NCI-H146 (cell line): ENCODE measurements around the gene SEMA5A.

Experiments
- DNase-seq: peaks from one replicate; lab custom pipeline; 2025; lab: John Stamatoyannopoulos, UW

SEMA5A gene

DNA sequence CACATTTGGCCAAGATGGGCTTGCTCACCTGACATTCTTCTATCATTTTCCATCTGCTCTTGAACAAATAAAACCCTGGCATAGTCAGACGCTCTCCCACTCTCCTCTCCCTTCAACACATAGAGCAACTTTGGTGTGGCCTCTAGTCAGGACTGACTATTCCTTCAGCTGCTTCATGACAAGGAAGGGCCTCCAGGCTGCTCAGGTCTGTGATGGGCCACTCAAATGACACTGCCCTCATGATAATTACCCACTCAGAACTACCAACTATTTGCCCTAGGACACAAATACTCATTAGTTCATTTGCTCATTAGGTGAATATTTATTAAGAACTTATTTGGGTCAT lies 376.3 kb downstream of the SEMA5A start:
- no peak for DNase-seq

DNA sequence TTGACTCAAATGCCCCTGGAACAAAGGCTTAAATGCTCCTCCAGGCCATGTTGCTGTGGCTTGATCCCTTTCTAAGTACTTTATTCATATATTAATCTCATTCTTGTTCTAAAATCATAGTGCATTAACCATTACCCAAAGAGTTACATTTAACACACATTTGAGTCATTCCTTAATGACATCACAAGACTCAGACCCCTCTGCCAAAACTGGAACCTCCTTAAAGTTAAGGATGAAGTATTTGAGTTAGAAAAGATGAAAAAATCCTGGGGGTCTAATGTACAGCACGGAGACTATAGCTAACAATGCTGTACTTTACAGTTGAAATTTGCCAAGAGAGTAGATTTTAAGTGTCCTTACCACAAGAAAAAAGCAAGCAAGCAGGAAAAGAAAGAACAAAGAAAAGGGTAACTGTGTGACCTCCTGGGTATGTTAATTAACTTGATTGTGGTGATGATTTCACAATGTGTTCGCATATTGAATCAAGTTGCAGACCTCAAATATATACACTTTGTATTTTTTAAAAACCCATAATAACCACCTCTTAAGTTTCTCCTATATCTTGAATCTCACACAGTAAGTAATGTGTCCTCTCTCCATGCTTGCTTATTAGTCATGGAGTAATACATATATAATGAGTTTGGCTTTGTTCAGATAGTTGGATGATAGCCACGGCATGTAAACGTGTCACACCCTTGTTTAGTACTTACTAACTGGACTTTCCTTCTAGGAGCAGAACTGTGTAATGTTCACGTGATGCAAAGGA lies 376.9 kb downstream of the SEMA5A start:
- DNase-seq = no peak

DNA sequence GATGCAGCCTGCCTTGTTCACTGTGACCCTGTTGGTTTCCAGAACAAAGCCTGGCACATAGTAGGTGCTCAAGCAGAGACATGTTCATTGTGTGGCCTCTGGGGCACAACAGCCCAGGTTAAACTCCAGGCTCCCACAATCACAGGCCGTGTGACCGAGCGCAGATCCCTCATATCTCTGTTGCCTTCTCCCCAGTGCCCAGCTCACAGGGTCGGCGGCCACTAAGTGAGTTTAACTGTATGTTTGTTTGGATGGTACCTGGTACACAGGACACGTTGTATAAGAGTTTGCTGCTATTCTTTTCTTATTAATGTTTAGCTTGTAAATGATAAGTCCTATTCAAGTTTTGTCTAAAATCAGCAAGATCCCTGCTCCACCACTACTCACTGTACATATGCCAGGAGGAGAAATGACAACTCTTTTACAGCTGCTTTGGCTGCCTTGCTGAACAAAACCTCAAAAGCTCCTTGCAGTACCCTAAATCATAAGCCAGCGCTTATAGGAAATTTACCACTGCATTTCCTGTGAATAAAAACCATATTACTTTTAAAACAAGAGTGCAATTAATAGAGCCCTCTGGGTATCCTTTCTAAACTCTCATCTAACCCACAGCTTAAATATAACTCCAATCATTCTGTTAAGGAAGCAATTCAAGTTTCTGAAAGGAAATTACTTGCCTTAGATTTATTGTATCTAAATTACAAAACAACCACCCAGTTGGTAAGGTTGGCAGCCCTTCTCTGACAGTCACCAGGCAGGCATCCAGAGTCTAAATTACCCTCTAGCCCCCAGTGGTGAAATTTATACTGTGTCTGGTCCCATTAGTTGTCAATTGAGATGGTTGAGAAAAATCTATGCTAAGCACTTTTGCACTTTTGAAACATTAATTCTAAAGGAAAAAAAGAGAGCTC lies 379.4 kb downstream of the SEMA5A start:
- DNase-seq = no peak

DNA sequence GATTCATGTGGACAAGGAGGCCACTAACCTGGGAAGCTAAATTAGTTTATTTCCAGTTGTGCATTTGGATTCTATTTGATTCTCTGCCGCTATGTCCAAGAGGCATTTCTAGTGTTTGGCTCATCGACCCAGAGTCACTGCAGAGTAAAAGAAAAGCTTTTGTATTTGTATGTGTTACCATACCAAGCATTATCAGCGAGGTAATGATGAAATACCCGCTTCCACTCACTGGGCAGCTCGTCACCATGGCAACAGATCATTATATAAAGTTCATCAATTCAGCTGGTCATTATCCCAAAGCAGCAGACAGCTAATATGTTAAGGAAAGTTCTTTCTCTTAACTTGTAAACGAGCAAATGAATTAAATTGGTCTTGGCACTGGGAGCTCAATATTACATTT lies 380.3 kb downstream of the SEMA5A start:
- DNase-seq = no peak

DNA sequence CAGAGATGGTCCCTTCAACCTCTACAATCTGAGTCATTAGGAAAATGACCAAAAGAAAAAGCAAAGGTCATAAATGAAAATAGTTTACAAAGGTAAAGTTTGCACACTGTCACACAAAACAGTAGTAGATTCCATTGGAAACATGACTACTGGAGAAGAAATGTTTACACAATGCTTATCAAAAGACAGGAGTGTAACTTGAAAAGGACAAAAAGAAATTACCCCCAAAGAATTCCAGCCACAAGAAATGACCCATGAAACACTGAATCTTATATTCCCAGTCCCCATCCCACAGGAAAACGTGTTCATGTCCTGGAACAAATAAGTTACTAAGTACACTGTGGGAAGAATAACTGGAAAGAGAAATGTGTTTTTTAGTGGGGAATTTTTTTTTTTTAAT lies 385.1 kb downstream of the SEMA5A start:
- DNase-seq = no peak

DNA sequence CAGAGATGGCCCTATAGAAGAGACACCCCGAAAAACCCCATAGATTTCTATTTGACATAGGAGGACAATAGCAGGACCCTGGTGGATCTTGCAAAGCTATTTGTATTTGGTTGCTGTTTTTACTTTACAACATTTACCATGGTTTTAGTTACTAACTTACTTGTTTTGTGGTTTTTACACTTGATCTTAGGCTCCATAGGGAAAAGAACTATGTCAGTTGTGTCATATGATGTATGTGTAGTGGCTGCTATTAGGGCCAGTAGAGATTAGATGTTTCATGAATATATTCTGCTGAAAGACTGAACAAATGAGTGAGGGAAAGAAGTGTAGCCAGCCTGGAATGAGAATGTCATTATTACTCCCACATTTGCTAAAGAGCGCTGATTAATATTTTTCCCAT lies 388.1 kb downstream of the SEMA5A start:
- no peak for DNase-seq

DNA sequence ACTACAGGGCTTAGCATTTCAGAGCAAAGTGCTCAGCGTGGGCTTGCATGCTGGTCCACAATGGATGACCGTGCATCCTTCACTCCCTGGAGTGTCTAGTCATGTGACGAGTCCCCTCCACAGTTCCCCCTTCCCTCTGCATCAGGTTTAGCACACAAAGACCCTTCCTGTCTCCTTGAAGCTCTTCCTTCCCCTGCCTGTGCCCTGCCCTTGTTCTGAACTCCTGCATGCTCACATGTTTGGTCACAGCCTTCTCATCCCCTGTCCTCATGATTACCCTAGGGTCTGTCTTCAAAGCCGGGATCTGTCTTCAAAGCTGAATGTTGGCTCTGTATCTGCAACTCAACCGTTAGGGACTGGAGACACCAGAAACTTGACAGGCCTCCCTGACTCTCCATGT lies 388.9 kb downstream of the SEMA5A start:
- DNase-seq = no peak

DNA sequence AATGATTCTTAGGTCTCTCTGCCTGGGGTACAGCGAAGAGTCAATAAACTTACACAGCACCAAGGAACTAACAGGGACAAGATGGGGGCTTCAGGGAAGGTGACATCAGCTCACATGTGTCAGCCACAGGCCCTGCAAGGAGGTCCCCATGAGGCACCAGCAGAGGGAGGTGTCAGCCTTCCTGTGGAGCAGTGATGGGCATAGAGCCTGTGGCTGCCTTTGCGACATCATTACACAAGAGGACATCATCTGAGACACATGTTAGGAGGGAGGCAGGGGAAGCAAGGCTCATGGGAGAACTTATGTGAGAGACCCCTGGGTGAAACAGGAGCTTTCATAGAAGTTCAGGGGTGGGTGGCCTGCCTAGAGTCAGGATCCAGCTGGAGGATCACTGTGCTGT lies 389.6 kb downstream of the SEMA5A start:
- no peak for DNase-seq

DNA sequence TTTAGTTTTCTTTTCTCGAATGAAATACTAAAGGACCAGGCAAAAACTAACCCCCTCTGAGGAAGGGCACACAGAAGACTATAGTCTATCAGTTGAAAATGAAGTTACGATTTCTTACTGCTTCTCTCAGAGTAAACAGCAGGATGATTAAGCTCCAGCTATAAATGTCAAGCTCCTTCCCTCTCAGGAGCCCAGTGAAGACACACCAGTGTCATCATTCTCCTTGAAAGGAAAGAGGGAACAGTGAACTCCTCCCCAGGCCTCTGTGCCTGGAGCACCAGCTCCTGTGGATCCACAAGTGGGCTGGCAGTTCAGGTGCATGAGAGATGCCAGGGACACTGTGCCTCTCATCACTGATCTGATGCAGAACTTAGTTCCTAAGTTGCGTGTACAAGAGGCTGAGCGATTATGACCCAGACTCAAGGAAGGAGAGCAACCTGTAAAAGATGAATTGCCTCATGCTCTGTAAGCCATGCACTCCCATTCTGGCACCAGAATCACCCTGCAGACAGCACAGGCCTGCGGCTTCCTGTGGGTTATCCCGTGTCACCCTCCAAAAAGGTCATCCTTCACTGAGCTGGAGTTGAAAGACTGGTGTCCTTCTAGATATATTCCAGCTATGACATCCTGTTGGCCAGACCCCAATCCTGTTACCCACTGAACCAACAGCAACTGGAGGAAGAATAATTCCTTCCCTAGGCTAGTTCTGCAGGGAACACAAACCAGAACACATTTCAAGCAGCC lies 394.0 kb downstream of the SEMA5A start:
- DNase-seq = no peak

DNA sequence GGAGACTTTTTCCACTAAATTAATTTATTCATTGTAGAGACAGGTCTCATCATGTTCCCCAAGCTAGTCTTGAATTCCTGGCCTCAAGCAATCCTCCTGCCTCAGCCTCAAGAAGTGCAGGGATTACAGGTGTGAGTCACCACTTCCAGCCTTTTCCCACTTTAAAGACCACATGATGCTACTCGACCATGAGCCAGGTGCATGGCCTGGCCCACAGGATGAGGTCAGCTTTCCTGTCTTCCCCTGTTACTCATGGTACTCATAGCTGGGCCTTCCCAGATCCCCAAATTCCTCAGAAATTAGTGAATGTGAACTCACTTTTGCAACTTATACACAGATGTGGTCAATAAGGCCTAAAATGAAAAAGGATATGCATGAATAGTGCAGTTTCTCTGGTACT lies 395.9 kb downstream of the SEMA5A start:
- DNase-seq = no peak

DNA sequence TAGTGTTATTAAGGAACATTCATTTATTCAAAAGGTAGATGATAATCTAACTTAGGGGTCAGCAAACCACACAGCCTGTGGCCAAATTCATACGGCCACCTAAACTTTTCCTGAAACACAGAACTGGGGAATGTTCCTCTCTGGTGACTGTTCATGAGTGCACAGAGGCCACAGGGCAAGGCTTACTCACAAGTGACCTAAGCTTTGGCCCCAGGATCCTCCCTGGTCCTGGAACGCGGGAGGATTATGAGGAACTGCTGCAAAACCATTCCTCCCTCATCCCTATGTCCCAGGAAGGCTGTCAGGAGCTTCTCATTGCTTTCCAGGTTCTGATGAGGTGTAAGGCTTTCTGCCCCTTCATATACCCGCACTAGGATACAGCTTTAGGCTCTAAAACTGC lies 397.6 kb downstream of the SEMA5A start:
- DNase-seq = no peak

DNA sequence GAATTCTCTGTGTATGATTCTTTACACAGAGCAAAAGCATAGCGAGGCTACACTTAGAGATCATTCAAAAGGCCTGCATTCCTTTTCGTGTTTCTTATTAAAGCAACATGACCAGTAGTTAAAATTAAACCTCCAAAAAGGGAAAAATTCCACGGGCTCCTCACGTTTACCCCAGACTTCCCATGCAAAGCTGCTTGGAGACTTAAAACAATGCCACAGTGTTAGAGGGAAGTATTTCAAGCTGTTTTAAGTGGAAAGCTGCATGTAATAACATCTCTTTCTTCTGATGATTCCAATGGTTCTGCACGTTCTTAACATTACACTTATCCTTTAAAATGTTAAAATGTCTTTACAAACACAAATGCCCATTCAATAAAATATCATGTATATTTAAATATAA lies 405.2 kb downstream of the SEMA5A start:
- no peak for DNase-seq

DNA sequence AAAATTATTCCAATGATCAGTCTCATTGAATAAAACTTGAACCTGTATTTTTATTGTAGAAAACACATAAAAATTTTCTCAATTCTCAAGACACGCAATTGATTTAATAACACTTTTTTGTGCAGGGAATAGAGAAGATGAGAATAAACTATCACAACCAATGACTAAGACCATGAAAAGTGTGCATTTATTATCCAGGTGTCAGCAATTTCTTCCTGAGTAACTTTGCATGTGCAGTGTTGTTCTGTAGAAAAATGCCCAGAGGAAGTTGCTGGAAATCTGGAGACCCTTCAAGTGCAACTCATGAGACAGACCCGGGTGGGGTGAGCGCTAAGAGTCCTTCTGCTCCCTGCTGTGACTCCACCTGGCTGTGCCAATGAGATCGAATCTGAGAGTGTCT lies 405.7 kb downstream of the SEMA5A start:
- no peak for DNase-seq

DNA sequence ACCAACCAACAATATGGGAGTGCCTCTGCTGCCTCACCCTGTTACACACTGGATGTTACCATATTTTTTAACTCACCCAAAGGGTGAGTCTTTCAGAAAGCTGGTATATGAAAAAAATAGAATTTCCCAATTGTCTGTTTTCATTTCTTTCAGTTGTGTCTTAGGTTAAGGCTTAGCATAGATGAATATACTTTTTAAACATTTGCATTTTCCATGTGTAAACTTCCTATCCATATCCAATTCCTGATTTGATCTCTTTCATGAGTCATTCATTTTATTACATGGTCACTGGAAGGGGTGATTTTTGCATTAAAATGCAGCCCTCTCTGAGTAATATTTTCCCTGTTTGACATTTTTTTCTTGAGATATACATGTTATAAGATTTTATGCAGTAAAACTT lies 406.5 kb downstream of the SEMA5A start:
- no peak for DNase-seq

DNA sequence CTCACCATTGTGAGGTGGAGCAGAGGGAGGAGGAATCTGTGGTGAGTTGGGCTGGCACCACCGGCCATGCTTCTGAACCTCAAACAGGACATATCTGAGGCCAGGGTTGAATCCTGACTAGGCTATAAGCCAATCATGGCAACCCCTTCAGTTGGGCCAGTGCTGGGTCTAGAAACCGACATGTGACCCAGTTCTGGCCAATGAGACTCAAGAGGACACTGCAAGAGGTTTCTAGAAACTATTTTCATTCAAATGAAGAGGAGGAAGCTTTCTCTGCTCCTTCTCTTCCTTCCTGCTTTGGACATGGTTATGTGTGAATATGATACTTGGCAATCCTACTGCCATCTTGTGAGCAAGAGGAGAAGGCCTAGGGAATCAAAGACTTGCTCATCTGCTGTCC lies 417.7 kb downstream of the SEMA5A start:
- DNase-seq = no peak

DNA sequence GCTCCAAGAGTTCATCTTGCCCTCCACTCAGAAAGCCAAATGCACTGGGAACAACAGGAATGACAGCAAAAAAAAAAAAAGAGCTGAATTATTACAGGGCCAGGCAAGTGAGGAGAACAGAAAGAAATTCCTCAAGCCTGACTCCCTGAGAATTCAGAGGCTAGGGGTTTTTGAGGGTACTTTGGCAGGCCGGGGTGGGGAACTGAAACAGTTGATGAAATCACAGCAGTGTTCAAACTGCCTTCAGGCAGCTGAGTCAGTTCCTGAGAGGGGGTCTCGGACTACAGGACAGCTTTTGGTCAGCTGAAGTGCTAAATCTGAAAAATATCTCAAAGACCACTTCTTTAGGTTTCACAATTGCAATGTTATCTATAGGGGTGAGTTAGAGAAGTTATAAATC lies 419.4 kb downstream of the SEMA5A start:
- DNase-seq = no peak

DNA sequence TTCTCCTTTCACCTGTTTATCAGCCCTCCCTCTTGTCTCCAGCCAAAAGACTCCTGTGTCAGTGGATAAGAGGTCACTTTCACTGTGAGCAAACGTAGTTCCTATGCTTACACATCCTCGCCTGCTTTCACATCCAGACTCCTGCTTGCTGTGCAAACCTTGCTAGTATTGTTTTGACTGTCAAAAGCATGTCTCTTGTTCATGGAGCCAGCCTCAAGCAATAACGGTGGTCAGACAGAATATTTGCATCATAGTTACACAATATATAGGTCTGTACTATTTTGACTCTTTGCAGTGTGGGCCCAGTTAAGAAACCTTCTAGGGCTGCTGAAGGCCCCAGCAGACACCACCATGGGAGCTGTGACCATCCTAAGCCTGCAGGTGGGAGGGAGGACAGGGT lies 420.0 kb downstream of the SEMA5A start:
- DNase-seq = no peak

DNA sequence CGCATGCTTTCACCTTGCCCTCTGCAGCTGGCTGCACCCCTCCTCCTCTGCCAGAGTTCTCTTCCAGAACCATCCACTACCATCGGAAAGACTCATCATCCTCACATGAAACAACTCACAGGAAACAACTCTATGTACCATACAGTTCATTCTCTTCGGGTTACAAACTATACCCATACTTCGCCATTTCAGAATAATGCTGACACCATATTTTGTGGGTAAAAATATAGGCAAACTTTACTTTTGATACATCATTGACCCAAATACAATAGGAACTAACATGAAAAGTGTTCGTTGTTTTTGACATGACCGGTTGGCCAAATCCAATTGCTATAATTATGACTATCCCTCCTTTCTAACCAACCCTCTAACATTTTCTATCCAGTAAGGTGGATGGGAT lies 421.0 kb downstream of the SEMA5A start:
- no peak for DNase-seq

DNA sequence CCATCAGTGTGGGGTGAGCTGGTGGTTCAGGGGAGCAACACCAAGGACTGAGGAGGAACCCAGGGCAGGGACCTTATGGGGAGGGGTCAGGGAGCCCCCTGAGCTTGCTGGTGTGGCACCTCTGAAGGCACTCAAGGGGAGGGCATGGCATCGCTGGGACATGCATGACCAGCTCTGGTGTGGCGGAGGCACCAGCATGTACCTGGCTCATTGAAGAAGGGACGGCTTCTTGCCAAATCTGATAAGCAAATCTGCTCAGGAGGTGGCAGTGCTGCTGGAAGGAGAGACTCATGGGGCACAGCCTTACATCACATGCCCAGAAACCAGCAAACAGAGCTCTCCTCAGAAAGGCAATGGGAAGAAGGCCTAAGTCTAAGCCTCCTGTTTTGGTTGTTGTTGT lies 421.8 kb downstream of the SEMA5A start:
- no peak for DNase-seq

DNA sequence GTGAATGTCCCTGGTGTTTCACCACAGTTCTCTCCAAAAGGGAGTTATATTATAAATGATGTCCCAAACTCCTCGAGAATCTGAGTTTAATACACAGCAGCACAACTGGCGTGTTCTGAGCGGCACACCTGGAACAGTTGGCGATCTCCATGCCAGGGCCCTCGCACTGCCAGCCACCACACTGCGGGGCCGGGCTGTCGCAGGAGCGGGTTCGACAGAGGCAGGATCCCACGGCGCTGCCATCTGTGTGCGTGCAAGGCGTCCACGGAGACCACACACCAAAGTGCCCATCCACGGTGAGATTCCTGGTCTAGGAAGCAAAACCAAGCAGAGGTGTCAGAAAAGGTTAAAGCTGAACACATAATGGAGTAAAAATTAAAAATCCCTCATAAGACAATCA lies 423.3 kb downstream of the SEMA5A start:
- DNase-seq = no peak

DNA sequence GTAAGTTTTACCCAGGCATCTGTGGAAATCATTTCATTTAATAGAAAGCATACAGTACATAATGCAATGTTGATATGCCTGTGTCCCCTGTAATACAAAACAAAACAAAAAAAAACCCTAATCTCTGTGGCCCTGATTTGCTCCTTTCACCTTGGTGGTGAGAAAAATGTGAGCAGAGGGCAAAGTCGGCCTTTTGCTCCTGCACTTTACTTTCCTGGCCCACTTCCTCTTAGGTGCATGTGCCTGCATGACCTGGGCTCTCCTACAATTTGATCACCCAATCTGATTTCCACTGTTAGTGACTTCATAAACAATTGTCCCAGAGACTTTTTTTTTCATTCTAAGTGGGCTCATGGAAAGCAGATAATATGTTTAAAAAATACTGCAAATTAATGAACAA lies 424.3 kb downstream of the SEMA5A start:
- DNase-seq = no peak

DNA sequence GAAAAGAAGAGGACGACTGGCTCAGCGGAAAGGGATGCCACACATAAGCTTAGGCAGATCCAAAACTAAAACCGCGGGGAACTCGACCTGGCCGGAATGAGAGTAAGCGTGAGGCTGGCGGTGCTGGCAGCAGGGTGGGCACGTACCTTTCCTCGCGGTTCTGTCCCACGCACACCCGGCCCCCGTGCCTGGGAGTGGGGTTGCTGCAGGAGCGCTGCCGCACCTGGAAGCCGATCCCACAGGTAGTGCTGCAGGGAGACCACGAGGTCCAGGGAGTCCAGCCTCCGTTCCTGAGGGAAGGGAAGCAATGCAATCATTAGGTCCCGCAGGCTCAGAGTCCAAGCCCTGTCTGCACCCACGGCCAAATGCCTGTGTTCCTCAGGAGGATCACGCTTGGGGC lies 427.0 kb downstream of the SEMA5A start:
- DNase-seq = no peak

DNA sequence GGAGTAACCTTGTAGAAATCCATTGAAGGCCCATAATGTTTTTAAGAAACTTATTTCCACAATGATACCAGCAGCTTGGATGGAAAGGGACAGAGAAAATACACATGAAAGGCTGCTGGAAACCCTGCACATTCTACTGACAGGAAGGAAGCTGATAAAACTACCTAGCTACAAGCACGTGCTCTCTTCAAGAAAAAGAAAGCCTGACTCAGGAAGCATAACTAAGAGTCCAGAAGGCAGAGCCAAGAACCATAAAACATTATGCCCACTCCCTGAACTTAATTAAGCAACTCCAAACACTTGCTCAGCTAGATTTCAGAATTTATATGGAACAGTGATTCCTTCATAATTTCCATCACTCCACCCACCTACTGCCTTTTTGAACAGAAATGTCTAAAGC lies 430.8 kb downstream of the SEMA5A start:
- no peak for DNase-seq
